IMR-90 (cell line): ENCODE measurements around the gene CCDC175. TPM values are rescaled to one million over a fixed set of nuclear protein-coding genes. Genes with fewer than 3 reads are reported as not detected.

ENCODE experiments used
- ATAC-seq: fragments of 200-7000 bp; cut with Tn5 transposase; 2 replicates; pipeline ENCODE4 v1.9.1; 2020; ENCODE audit warnings: low read depth, mild to moderate bottlenecking, moderate library complexity
- BruUV-seq: library from RNA; stranded (reverse); fragments of 400-500 nt; replicated peaks from 2 replicates; lab custom pipeline; 2021; lab: Mats Ljungman, UMichigan
- CTCF ChIA-PET: fragments of 300-600 bp; formaldehyde crosslinking; extraction: SDS; loops from one replicate; lab custom pipeline; 2021; ENCODE audit warnings: antibody characterized with exemption; lab: Yijun Ruan, JAX
- POLR2A ChIA-PET: fragments of 300-600 bp; sonication (Branson Sonifier 250); formaldehyde crosslinking; loops from one replicate; lab custom pipeline; 2022; ENCODE audit warnings: antibody characterized with exemption; ENCODE audit not compliant: unreplicated experiment; lab: Charles Lee
- DNase-seq: peaks from one replicate; pipeline ENCODE4 v3.0.0; 2013
- H2AFZ ChIP-seq: replicated peaks from 2 replicates; pipeline ENCODE3; 2013; ENCODE audit warnings: low read length, mild to moderate bottlenecking; ENCODE audit not compliant: poor library complexity
- H2AK5ac ChIP-seq: 2 replicates; pipeline ENCODE4 v1.6.1; 2013; ENCODE audit warnings: low read depth, low read length, inconsistent platforms
- H2AK9ac ChIP-seq: replicated peaks from 2 replicates; pipeline ENCODE3; 2013; ENCODE audit warnings: mild to moderate bottlenecking, low read depth, low read length, moderate library complexity; ENCODE audit not compliant: poor library complexity
- H2BK120ac ChIP-seq: 2 replicates; pipeline ENCODE4 v1.6.1; 2013; ENCODE audit warnings: low read depth, low read length, inconsistent platforms
- H2BK15ac ChIP-seq: 3 replicates; pipeline ENCODE4 v1.6.1; 2013; ENCODE audit warnings: low read depth, low read length, inconsistent platforms
- H2BK20ac ChIP-seq: 2 replicates; pipeline ENCODE4 v1.6.1; 2013; ENCODE audit warnings: low read depth, mild to moderate bottlenecking, inconsistent platforms, low read length, moderate library complexity
- H2BK5ac ChIP-seq: 2 replicates; pipeline ENCODE4 v1.6.1; 2013; ENCODE audit warnings: mild to moderate bottlenecking, low read depth, low read length, inconsistent platforms; ENCODE audit not compliant: poor library complexity, severe bottlenecking
- H3K14ac ChIP-seq: replicated peaks from 2 replicates; pipeline ENCODE4 v1.6.1; 2013; ENCODE audit warnings: low read depth, low read length, inconsistent platforms
- H3K18ac ChIP-seq: 2 replicates; pipeline ENCODE4 v1.6.1; 2013; ENCODE audit warnings: low read depth, low read length, control low read depth
- H3K23ac ChIP-seq: 2 replicates; pipeline ENCODE4 v1.6.1; 2013; ENCODE audit warnings: low read depth, low read length, inconsistent platforms
- H3K27ac ChIP-seq: 2 replicates; pipeline ENCODE4 v1.5.1; 2013; ENCODE audit warnings: mild to moderate bottlenecking, control low read depth, low read length; ENCODE audit not compliant: insufficient read depth
- H3K27me3 ChIP-seq: 2 replicates; pipeline ENCODE4 v1.6.1; 2013; ENCODE audit warnings: low read length; ENCODE audit not compliant: control insufficient read depth, insufficient read depth
- H3K36me3 ChIP-seq: 2 replicates; pipeline ENCODE4 v1.6.1; 2013; ENCODE audit warnings: low read length, mixed read lengths; ENCODE audit not compliant: control insufficient read depth, insufficient read depth
- H3K4ac ChIP-seq: 2 replicates; pipeline ENCODE4 v1.6.1; 2013; ENCODE audit warnings: low read depth, low read length, inconsistent platforms
- H3K4me1 ChIP-seq: 2 replicates; pipeline ENCODE4 v1.6.1; 2013; ENCODE audit warnings: low read length, mixed read lengths; ENCODE audit not compliant: control insufficient read depth, insufficient read depth
- H3K4me2 ChIP-seq: 2 replicates; pipeline ENCODE4 v1.6.1; 2013; ENCODE audit warnings: low read depth, mild to moderate bottlenecking, control low read depth, low read length, moderate library complexity
- H3K4me3 ChIP-seq: 2 replicates; pipeline ENCODE4 v1.5.1; 2013; ENCODE audit warnings: low read depth, mild to moderate bottlenecking, control low read depth, low read length, moderate library complexity; ENCODE audit not compliant: insufficient read depth
- H3K56ac ChIP-seq: 2 replicates; pipeline ENCODE4 v1.6.1; 2013; ENCODE audit warnings: low read length, inconsistent platforms; ENCODE audit not compliant: insufficient read depth; ENCODE audit errors: extremely low read depth
- H3K79me1 ChIP-seq, 2 experiments: 2 replicates each; pipeline ENCODE4 v1.6.1; 2013; ENCODE audit warnings: low read length in 2 of 2, inconsistent platforms in 1 of 2, low read depth in 1 of 2
- H3K9ac ChIP-seq: 2 replicates; pipeline ENCODE4 v1.6.1; 2013; ENCODE audit warnings: low read depth, low read length, control low read depth
- H3K9me1 ChIP-seq: 2 replicates; pipeline ENCODE4 v1.6.1; 2013; ENCODE audit warnings: low read length, inconsistent platforms; ENCODE audit not compliant: insufficient read depth
- H3K9me3 ChIP-seq: 2 replicates; pipeline ENCODE4 v1.6.1; 2013; ENCODE audit warnings: low read length; ENCODE audit not compliant: control insufficient read depth, insufficient read depth
- H4K20me1 ChIP-seq: 2 replicates; pipeline ENCODE4 v1.6.1; 2013; ENCODE audit warnings: low read length, inconsistent platforms; ENCODE audit not compliant: insufficient read depth
- H4K5ac ChIP-seq: 2 replicates; pipeline ENCODE4 v1.6.1; 2013; ENCODE audit warnings: mild to moderate bottlenecking, low read depth, low read length, control low read depth
- H4K8ac ChIP-seq, 2 experiments: 2 replicates each; pipeline ENCODE4 v1.6.1; 2013; ENCODE audit warnings: low read depth in 2 of 2, low read length in 2 of 2, control low read depth in 1 of 2, inconsistent platforms in 1 of 2
- H4K91ac ChIP-seq: 2 replicates; pipeline ENCODE4 v1.6.1; 2013; ENCODE audit warnings: low read depth, low read length, inconsistent platforms; ENCODE audit not compliant: insufficient read depth
- BHLHE40 ChIP-seq: fragments of 150-350 bp; IDR thresholded peaks from 2 replicates; pipeline ENCODE4 v1.6.1; 2016; ENCODE audit warnings: mild to moderate bottlenecking, low read depth, low read length
- CEBPB ChIP-seq: IDR thresholded peaks from 2 replicates; pipeline ENCODE4 v1.6.1; 2012; ENCODE audit warnings: low read depth, low read length, improper control_type of control experiment
- CHD1 ChIP-seq: IDR thresholded peaks from 2 replicates; pipeline ENCODE4 v1.6.1; 2012; ENCODE audit warnings: low read depth, low read length, improper control_type of control experiment
- CTCF ChIP-seq: conservative IDR thresholded peaks from 2 replicates; pipeline ENCODE4 v1.5.1; 2012; ENCODE audit warnings: mild to moderate bottlenecking, low read depth, low read length, improper control_type of control experiment
- ELK1 ChIP-seq: fragments of 150-350 bp; IDR thresholded peaks from 2 replicates; pipeline ENCODE4 v1.6.1; 2016; ENCODE audit warnings: low read depth, mild to moderate bottlenecking, low read length, moderate library complexity, borderline replicate concordance
- FOS ChIP-seq: fragments of 150-350 bp; IDR thresholded peaks from 2 replicates; pipeline ENCODE4 v1.6.1; 2016; ENCODE audit warnings: low read depth, low read length
- MAFK ChIP-seq: IDR thresholded peaks from 2 replicates; pipeline ENCODE4 v1.6.1; 2012; ENCODE audit warnings: low read depth, low read length, improper control_type of control experiment
- MAZ ChIP-seq: IDR thresholded peaks from 2 replicates; pipeline ENCODE4 v1.6.1; 2012; ENCODE audit warnings: low read depth, mild to moderate bottlenecking, low read length, improper control_type of control experiment, moderate library complexity, borderline replicate concordance
- MXI1 ChIP-seq: IDR thresholded peaks from 2 replicates; pipeline ENCODE4 v1.6.1; 2012; ENCODE audit warnings: low read depth, mild to moderate bottlenecking, low read length, moderate library complexity, borderline replicate concordance
- NFE2L2 ChIP-seq: fragments of 150-350 bp; IDR thresholded peaks from 2 replicates; pipeline ENCODE4 v1.6.1; 2016; ENCODE audit warnings: low read depth, mild to moderate bottlenecking, low read length
- POLR2A ChIP-seq: IDR thresholded peaks from 2 replicates; pipeline ENCODE4 v1.6.1; 2012; ENCODE audit warnings: mild to moderate bottlenecking, low read depth, low read length
- RAD21 ChIP-seq: IDR thresholded peaks from 2 replicates; pipeline ENCODE4 v1.6.1; 2012; ENCODE audit warnings: low read length, improper control_type of control experiment
- RCOR1 ChIP-seq: IDR thresholded peaks from 2 replicates; pipeline ENCODE4 v1.6.1; 2012; ENCODE audit warnings: mild to moderate bottlenecking, low read length, improper control_type of control experiment; ENCODE audit not compliant: insufficient replicate concordance
- RFX5 ChIP-seq: IDR thresholded peaks from 2 replicates; pipeline ENCODE4 v1.8.0; 2012; ENCODE audit warnings: low read depth, mild to moderate bottlenecking, low read length, moderate library complexity
- SMC3 ChIP-seq: fragments of 150-350 bp; IDR thresholded peaks from 2 replicates; pipeline ENCODE4 v1.6.1; 2016; ENCODE audit warnings: low read depth, mild to moderate bottlenecking, antibody characterized with exemption, low read length, moderate library complexity
- USF2 ChIP-seq: fragments of 150-350 bp; IDR thresholded peaks from 2 replicates; pipeline ENCODE4 v1.6.1; 2017; ENCODE audit warnings: mild to moderate bottlenecking, antibody characterized with exemption, low read length, low read depth
- WGBS, 2 experiments: methylation state at CpG; one replicate each; pipeline versions ENCODE4 v1.1.5 to v1.1.7; 2013; ENCODE audit warnings: missing lambda C conversion rate in 2 of 2; ENCODE audit not compliant: insufficient read length in 1 of 2; ENCODE audit errors: extremely low coverage in 2 of 2; 5-methylcytosine and 5-hydroxymethylcytosine counted together
- dilution Hi-C: fragments of 300-500 bp; cut with HindIII; formaldehyde crosslinking; loops from one replicate; pipeline ENCODE4 v1.14.3; 2018; ENCODE audit warnings: low sequenced_read_pairs; ENCODE audit not compliant: unreplicated experiment
- in situ Hi-C: fragments of 300-500 bp; cut with MboI; formaldehyde crosslinking; loops from 3 replicates; pipeline ENCODE4 v1.14.3; 2019; ENCODE audit warnings: low sequenced_read_pairs, inconsistent platforms, mixed read lengths
- intact Hi-C: fragments of 100-400 bp; cut with micrococcal nuclease; formaldehyde crosslinking; loops from 2 replicates; pipeline ENCODE4 v1.10.0; 2022
- polyA plus RNA-seq, 3 experiments: library from polyadenylated mRNA; depleted of rRNA; stranded (reverse); fragments of >200 nt; gene quantifications; 2 replicates each; pipeline ENCODE4 v1.2.3, GENCODE V29; 2012; ENCODE audit warnings: low replicate concordance in 1 of 3
- total RNA-seq: library from RNA; depleted of rRNA; stranded (reverse); fragments of >200 nt; gene quantifications from 2 replicates; pipeline ENCODE4 v1.2.3, GENCODE V29; 2012

Gene CCDC175
- total and polyA plus RNA-seq, 2 of the 4 experiments (the other 2 are of a cell fraction), result not detected

GRCh38 chr14:59492384-59492783 lies 84.2 kb downstream of the CCDC175 start:
- H3K36me3 ChIP-seq, result peaks cover 29% of the 10 kb centered on the region
- H3K9ac ChIP-seq, result no peak overlapping the region
- no peak overlapping the region for H2BK15ac ChIP-seq
- no CpG with 5 or more reads among the region's 1 CpG for WGBS, 2 experiments
- intact Hi-C loops (loop anchor here (10.0 kb wide), 1 partner anchor 1278 kb away; no protein-coding TSS in a partner anchor), dilution Hi-C loops (no loop called here), in situ Hi-C loops (loop anchor here (25.0 kb wide), 1 partner anchor 595 kb away; the partner anchor contains the start of gene PCNX4)
- no peaks in the 10 kb centered on the region for H3K27me3 ChIP-seq
- H4K91ac ChIP-seq, result no peak overlapping the region
- no peak overlapping the region for H3K4me2 ChIP-seq
- no peak overlapping the region for H3K14ac ChIP-seq
- H3K9me1 ChIP-seq, result peaks cover 5% of the 10 kb centered on the region
- H3K4me3 ChIP-seq, result no peak overlapping the region
- H2AK5ac ChIP-seq, result no peak overlapping the region
- DNase-seq (no peak), ATAC-seq (no peak)
- ChIA-PET CTCF (interaction anchor here (0.8 kb wide), 1 partner anchor 15 kb away, joined by 3 read pairs; no protein-coding TSS in a partner anchor), POLR2A (no interaction called here)
- H4K20me1 ChIP-seq, result peaks cover 3% of the 10 kb centered on the region; the same call in 1 of the 2 replicates
- peaks cover 35 to 38% of the 10 kb centered on the region in 2 experiments for H3K79me1 ChIP-seq
- no peak overlapping the region for H2AK9ac ChIP-seq
- H2BK5ac ChIP-seq, result no peak overlapping the region
- no peak overlapping the region for H3K18ac ChIP-seq
- no peak overlapping the region for H3K23ac ChIP-seq
- H2BK120ac ChIP-seq, result no peak overlapping the region
- TF ChIP-seq MAFK (no peak), POLR2A (no peak), USF2 (no peak), ELK1 (no peak), CHD1 (no peak), BHLHE40 (no peak), CTCF (no peak), FOS (no peak), MAZ (no peak), RAD21 (no peak), RFX5 (no peak), NFE2L2 (no peak), MXI1 (no peak), RCOR1 (no peak), SMC3 (no peak), CEBPB (no peak)
- H4K8ac ChIP-seq, result no peak overlapping the region
- H4K5ac ChIP-seq, result no peak overlapping the region
- H3K4me1 ChIP-seq, result no peaks in the 10 kb centered on the region
- no peak overlapping the region for H2BK20ac ChIP-seq
- no peak overlapping the region for H2AFZ ChIP-seq
- no peak overlapping the region for H3K4ac ChIP-seq
- no TSS peak for BruUV-seq
- no peaks in the 10 kb centered on the region for H3K9me3 ChIP-seq
- no peak overlapping the region for H3K27ac ChIP-seq
- no peak overlapping the region for H3K56ac ChIP-seq
